NCI-H146 (cell line): ENCODE measurements around the gene CDHR2.
"Not testable (repeated sequence)": the region's sequence is repeated elsewhere in the genome, so short reads cannot be mapped to it uniquely, and the experiment has no call there.

Experiments used
- DNase-seq: peaks from one replicate; lab custom pipeline; 2025; lab: John Stamatoyannopoulos, UW

CDHR2 gene

DNA sequence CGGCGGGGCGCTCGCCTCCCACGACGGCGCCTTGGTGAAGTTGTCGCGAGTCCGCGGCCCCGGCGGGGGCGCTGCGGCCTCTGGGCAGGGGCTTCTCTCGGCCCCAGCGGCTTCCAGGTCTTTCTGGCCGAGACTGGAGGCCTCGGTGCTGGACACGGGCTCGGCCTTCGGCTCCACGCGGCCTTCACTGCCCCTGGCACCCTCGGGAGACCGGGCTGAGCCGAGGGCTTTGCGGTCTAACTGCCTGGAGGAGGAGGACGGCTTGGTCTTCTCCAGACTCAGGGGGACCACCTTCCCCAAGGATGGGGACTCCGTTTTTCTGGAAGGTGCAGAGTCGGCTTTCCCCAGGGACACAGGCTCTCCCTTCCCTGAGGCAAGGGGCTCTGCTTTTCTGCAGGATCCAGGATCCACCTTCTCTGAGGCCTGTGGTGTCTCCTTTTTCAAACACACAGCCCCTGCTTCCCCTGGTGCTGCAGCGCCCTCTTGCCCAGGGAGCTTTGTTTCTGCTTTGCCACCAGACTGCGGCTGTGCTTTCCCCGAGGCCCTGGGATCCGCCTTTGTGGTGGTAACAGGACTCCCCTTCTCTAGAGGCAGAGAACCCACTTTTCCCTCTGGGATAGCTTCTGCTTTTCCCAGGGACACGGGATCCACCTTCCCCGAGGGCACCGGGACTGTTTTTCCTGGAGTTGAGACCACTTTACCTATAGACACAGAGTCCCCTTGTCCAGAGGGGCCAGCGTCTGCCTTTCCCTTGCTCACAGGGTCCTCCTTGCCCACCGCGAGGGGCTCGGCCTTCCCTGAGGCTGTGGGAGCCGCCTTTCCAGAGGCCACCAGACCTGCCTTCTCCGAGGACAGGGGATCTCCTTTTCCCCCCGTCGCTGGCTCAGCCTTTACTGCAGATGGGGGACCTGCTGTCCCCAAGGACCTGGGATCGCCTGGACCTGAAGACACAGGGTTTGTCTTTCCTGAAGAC, 48.6 kb downstream of the CDHR2 start:
- DNase-seq, result no peak

- DNase-seq, result not testable (repeated sequence)
Observed at GRCh38 chr5:176599749-176600430, 50.7 kb downstream of the CDHR2 start.

GRCh38 chr5:176601901-176602482, 52.9 kb downstream of the CDHR2 start:
- no peak for DNase-seq

DNA sequence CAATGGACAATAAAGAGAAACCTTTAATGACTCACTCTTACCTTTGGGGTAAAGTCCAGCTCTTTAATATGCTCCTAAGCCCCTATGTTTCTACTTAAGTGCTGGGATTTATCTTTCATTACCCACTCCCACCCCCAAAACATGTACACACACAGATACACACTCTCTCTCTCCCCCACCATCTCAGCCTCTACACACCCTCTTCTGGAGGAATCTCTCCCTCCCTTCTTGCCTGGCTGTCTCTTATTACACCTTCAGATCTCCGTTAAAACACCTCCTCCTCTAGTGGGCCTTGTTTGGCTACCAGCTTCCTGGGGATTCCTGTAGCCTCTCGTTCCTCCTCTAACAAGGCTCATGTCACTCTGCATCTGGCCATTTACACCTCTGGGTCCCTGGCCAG, 53.9 kb downstream of the CDHR2 start:
- no peak for DNase-seq

GRCh38 chr5:176606032-176606431, 56.9 kb downstream of the CDHR2 start:
- DNase-seq, result no peak

DNA sequence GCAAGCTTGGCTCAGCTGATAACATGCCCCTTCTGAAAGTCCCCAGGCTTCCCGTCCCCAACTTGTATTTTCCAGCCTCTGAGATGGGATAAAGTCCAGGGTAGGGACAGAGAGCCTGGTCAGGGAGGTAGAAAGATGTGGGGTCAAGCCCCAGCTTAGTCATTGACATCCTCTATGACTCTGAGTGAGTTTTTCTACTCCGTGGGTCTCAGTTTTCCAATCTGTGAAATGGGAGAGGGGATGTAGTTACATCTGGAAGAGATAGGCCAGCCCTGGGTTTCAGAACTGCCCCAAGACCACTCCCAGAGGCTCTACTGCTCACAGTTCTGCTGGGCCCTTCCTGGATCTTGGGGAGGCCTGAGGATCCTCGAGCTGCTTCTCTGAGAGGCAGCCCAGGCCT, 57.7 kb downstream of the CDHR2 start:
- no peak for DNase-seq

DNA sequence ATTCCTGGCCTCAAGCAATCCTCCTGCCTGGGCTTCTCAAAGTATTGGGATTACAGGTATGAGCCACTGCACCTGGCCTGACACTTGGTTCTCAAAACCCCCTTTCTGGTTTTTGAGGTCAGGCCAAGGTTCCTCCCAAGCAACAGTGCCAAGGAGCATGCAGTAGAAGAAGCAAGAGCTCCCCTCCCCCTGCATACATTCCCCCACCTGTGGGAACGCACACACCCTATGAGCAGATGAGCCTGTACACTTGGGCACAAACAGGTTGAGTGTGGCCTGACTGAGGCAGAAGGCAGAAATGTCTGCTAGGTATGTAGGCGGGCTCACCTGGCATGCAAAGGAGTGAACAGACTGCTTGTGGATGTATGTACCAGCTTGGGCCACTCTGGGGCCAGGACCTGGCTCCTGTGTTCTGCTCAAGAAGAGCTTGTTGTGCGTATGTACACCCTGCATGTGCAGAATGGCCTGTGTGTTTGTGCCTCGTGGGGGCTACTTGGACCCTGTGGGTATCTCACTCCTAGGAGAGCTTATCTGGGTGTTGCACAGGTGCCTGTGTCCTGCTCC, 59.1 kb downstream of the CDHR2 start:
- no peak for DNase-seq

- DNase-seq, result peak; percentile 45
Observed at GRCh38 chr5:176608937-176609723, 60.0 kb downstream of the CDHR2 start.

DNA sequence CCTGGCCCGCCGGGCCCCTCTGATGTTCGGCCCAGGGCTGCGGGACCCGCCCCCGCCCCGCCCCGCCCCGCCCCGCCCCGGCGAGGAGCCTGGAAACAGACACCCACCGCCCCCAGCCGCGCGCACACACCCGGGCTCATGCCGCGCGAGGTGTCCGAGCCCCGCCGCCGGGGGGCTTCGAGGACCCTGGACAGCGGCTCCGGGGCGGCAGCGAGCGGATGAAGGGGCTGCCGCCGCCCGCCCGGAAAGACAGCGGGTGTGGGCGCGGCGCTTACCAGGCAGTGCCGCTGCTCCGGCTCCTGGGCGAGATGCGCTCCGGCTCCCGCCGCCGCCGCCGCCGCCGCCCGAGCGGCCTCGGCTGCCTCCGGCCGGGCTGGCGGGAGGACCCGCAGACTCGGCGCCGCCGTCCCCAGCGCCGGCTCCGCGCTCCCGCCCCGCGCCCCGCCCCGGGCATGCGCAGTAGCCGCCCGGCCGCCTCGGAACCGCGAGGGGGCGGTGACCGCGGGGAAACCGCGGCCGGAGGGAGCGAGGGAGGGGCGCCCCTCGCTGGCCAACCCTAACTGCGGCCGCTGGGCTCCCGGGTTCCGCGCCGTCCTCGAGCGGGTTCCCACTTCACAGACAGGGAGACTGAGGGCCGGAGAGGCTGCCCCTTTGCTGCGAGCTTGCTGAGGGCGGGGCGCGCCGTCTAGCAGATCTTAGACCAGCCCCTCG, 60.7 kb downstream of the CDHR2 start, which contains the start of gene GPRIN1:
TSS of gene GPRIN1 (minus strand) at position 433 of the 711 bp plus-strand sequence. CDS start 10,322 bp downstream, outside the sequence.
- DNase-seq, result peak; percentile 66

GRCh38 chr5:176610435-176610773, 61.3 kb downstream of the CDHR2 start:
- peak; percentile 62 for DNase-seq

DNA sequence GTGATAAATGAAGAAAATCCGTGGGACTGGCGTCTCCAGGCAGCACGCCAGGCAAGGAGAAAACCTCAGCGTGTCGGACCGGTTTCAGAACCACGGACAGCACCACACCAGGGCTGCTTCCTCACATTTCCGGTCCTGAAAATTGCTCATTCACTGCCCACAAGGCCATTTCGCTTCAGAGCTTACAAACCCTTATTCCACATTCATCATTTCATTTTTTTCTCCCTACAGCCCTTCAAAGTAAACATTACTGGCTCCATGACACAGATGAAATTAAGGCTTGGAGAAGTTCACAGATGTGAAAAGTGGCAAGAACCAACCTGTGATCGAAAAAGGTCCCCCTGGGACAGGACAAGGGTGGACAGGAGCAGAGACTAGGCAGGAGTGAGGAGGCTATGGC, 62.3 kb downstream of the CDHR2 start:
- no peak for DNase-seq

DNA sequence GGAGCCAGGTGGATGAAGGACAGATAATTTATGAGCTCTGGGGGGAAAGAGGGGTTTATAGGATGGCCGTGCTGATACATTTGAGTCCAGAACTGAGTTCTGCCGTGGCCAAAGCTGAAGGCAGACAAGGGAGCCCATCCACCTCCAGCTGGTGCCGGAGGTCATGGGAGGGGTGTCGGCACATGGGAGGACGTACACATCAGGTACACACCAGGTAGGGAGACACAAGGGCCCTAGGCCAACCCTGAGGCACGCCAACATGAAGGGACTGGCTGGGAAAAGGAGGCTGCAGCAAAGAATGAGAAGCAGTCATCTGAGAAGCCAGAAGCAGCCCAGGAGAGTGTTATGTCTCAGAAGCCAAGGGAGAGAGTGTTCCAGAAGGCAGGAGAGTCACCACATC, 62.9 kb downstream of the CDHR2 start:
- no peak for DNase-seq

GRCh38 chr5:176612855-176613254, 63.7 kb downstream of the CDHR2 start:
- no peak for DNase-seq

GRCh38 chr5:176614805-176615478, 65.8 kb downstream of the CDHR2 start:
- no peak for DNase-seq

DNA sequence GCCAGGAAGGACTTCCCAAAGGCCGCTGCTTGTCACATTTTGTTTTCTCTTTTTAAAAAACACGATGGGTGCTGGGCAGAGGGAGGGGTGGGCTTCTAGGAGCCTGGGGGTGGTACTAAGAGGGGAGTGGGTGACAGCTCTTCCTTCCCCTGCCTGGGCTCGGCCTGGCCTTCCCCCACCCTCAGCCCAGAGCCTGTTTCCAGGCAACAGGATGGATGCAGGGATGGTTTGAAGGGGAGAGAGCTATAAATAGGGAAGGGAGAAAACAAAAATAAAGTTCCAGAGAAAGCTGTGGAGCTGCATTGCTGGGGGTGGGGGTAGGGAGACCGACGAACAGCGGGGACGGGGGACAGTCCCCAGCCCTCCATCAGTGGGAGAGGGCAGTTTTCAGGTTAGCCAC, 67.4 kb downstream of the CDHR2 start:
- DNase-seq, result no peak

GRCh38 chr5:176618783-176619182, 69.6 kb downstream of the CDHR2 start:
- DNase-seq, result peak; percentile 46

DNA sequence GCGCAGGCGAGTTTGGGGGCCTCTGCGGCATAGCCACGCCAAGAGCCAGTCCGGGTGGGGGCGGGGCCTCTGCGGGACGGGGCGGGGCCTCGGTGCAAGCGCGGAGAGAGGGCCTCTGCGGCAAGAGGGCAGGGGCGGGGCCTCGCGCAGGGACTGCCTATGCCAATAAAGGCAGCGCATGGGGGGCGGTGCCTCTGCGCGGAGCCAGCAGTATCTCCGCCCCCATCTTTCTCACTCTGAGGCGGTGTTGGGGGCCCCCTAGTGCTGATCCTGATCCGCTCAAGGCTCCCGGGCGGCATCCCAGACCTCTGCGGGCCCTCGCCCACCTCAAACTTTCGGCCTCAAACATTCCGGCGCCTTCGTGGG, 70.0 kb downstream of the CDHR2 start:
- DNase-seq, result peak; percentile 92

DNA sequence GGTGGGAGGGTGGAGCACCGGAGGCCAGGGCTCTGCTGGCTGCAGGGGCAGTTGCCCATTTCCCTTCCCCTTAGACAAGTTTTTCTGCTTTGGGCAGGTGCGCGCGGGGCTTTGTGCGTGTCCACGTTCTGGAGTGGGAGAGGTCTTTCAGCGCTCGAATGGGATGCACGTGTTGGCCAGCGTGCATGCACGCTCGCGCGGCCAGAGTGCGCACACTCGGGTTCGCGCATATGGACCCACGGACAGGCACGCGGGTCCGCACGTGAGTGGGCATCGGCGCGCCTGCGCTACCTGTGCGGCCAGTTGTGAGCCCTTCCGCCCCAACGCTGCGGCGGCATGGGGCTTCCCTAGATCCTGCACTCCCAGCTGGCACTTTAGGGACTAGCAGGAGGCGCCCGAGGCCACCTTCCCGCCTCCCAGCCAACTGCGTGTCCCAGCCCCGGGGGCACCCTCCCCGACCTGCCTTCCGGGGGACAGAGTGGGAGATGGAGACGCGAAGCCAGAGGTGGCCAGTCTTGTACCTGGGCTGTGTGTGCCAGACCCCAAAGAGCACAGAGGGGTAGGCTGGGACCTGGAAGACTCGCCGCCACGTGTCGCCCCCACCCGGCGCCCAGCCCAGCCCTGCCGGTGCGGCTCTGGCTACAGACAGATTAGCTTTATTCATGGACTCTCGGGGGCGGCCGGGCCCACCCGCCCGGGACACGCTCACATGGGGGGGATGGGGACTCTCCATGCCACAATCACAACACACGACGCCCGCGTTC, 70.6 kb downstream of the CDHR2 start:
- DNase-seq, result peak; percentile 30

GRCh38 chr5:176620333-176620981, 71.3 kb downstream of the CDHR2 start:
- DNase-seq, result no peak
